ENCODE measurements around the gene MRTFB. TPM values are rescaled to one million over a fixed set of nuclear protein-coding genes. Genes with fewer than 3 reads are reported as not detected.
A peak's percentile ranks its signal among the peaks of the same experiment; 100 is the strongest.

The MRTFB gene
- total RNA-seq, 6 experiments from 2014 or later, result 15.7 to 23.9 (median 18.6) TPM

DNA sequence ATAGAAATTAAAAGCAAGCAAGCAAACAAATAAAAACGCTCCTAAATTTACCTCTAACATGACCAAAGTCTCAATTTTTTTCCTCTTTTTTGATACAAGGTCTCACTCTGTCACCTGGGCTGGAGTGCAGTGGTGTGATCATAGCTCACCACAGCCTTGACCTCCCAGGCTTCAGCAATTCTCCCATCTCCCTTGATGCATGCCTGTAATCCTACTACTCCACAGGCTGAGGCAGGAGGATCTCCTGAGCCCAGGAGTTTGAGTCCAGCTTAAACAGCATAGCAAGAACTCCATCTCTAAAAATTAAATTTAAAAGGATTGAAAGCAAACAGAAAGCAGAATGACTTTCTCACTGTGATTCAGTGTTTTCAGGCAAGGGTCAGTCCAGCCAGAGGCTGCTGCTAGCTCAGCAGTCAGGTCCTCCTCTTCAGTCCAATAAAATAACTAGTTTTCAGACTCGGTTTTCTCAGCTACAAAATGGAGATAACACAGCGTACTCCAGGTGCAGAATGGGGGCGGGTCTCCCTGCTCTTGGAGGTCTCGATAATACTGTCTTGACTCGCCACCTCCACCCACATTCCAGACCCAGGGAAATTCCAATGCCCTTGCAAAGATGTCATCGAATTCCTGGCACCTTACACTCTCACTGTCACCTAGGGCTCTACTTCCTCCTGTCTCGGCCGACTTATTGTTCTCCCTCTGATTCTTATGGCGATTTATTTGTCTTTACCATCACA, 20.7 kb upstream of the MRTFB start:
- no peaks in the 10 kb centered on the region for H3K4me1 ChIP-seq
- WGBS (ENCODE audit: insufficient coverage, low coverage, low lambda C conversion rate, missing lambda C conversion rate), result 68% methylated on average over 10 of the region's 10 CpGs
- no peaks in the 10 kb centered on the region for H3K27me3 ChIP-seq
- no peak for TF ChIP-seq POLR2A (IDR thresholded peaks at IDR 0.05)
- TF ChIP-seq, protein P1, sequence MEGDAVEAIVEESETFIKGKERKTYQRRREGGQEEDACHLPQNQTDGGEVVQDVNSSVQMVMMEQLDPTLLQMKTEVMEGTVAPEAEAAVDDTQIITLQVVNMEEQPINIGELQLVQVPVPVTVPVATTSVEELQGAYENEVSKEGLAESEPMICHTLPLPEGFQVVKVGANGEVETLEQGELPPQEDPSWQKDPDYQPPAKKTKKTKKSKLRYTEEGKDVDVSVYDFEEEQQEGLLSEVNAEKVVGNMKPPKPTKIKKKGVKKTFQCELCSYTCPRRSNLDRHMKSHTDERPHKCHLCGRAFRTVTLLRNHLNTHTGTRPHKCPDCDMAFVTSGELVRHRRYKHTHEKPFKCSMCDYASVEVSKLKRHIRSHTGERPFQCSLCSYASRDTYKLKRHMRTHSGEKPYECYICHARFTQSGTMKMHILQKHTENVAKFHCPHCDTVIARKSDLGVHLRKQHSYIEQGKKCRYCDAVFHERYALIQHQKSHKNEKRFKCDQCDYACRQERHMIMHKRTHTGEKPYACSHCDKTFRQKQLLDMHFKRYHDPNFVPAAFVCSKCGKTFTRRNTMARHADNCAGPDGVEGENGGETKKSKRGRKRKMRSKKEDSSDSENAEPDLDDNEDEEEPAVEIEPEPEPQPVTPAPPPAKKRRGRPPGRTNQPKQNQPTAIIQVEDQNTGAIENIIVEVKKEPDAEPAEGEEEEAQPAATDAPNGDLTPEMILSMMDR (IDR thresholded peaks at IDR 0.05), result no peak
- H3K9me3 ChIP-seq, result no peaks in the 10 kb centered on the region
- intact Hi-C loops (cut with DNase I), result no loop called here
- DNase-seq, result no peak
- ATAC-seq, result no peak
- no peaks in the 10 kb centered on the region for H3K36me3 ChIP-seq
- H3K4me3 ChIP-seq, result no peak overlapping the region
- H3K27ac ChIP-seq, result no peak overlapping the region

DNA sequence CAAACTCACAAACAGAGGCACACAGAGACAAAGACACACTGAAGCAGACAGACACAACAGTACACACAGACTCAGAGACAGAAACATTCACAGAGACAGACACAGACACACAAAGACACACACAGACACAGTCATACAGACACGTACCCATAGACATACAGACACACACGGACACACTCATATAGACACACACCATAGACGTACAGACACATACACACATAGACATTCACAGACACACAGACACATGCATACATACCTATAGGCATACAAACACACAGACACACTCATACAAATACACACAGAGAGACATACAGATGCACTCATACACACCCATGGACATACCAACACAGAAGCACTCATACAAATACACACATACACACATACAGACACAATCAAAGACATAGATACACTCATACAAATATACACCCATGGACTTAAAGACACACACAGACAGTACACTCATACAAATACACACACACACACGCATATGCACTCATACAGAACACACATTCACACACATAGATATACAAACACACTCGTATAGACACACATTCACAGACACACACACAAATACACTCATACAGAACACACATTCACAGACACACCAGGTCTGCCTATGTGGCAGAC, 19.9 kb upstream of the MRTFB start:
- no peak for ATAC-seq
- no peak overlapping the region for H3K4me3 ChIP-seq
- no peaks in the 10 kb centered on the region for H3K36me3 ChIP-seq
- 96% methylated on average over 3 of the region's 5 CpGs for WGBS (ENCODE audit: insufficient coverage, low coverage, low lambda C conversion rate, missing lambda C conversion rate)
- H3K27ac ChIP-seq, result no peak overlapping the region
- no peak for DNase-seq
- H3K27me3 ChIP-seq, result no peaks in the 10 kb centered on the region
- H3K9me3 ChIP-seq, result no peaks in the 10 kb centered on the region
- TF ChIP-seq, protein P1 (IDR thresholded peaks at IDR 0.05), result no peak
- no peak for TF ChIP-seq POLR2A (IDR thresholded peaks at IDR 0.05)
- intact Hi-C loops (cut with DNase I), result no loop called here
- H3K4me1 ChIP-seq, result no peaks in the 10 kb centered on the region

DNA sequence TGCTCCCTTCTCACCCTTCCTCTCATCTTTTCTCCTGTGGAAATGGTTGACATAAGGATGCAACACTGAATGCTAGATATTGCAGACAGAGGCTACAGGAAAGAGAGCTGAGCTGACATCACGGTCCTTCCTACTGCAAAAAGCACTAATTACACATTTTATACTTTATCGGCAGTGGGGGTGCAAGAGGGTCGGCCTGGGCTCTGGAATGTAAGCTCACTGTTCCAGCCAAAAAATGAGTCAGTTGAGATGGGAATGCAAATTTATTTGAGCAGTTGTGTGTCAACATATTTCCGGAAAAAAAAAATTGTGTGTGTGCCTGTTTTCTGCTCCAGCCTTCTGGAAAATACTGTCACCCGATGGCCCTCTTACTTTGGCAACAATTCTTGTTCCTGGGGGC, 14.1 kb upstream of the MRTFB start:
- 45% methylated on average over 5 of the region's 5 CpGs for WGBS (ENCODE audit: insufficient coverage, low coverage, low lambda C conversion rate, missing lambda C conversion rate)

DNA sequence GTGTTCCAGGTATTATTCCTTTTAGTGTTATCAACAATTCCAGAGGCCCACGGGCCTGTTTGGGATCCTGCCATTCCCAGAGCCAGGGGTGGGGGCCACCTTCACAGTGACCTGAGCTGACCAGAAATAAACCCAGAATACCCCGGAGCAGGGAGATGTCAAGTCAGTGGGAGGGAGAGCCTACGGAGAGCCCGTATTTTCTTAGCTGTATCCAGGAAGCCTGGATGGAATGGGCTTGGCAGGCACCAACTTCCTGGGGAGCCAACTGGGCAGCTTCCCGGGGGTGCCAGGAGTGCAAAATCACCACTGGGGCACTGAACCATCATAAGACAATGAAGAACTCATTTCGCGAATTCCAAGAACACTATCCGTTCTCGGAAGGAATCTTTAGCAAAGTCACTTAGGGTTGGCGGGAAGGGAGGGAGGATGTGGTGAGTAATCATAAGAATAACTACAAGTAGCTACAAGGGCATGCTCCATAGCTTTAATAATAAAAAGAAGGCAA, 13.2 kb upstream of the MRTFB start:
- Histone ChIP-seq H3K4me3 (no peak overlapping the region), H3K27ac (peak overlapping the region in 1 of 3 donors; percentile 24), H3K9me3 (no peaks in the 10 kb centered on the region), H3K27me3 (no peaks in the 10 kb centered on the region), H3K36me3 (no peaks in the 10 kb centered on the region), H3K4me1 (no peaks in the 10 kb centered on the region)
- TF ChIP-seq, protein P1 (IDR thresholded peaks at IDR 0.05), result no peak
- no peak for TF ChIP-seq POLR2A (IDR thresholded peaks at IDR 0.05)
- intact Hi-C loops (cut with DNase I), result no loop called here
- ATAC-seq (no peak), DNase-seq (no peak)
- WGBS (ENCODE audit: insufficient coverage, low coverage, low lambda C conversion rate, missing lambda C conversion rate), result 69% methylated on average over 10 of the region's 10 CpGs

More for the DNA sequence above, 14.1 kb upstream of the MRTFB start:
- DNase-seq (no peak), ATAC-seq (peak in 3 of 4 donors; percentile 33 to 52 (median 35))
- Histone ChIP-seq H3K4me1 (no peaks in the 10 kb centered on the region), H3K27me3 (no peaks in the 10 kb centered on the region), H3K9me3 (no peaks in the 10 kb centered on the region), H3K4me3 (no peak overlapping the region), H3K36me3 (no peaks in the 10 kb centered on the region), H3K27ac (peak overlapping the region in 1 of 3 donors; percentile 24)
- intact Hi-C loops (cut with DNase I), result no loop called here
- TF ChIP-seq POLR2A (IDR thresholded peaks at IDR 0.05), result no peak
- TF ChIP-seq, protein P1 (IDR thresholded peaks at IDR 0.05), result no peak
